ENCODE results near the gene GRK7.

The GRK7 gene

GRCh38 chr3:141737678-141738021, 25.6 kb upstream of the GRK7 start:
- TF ChIP-seq CTCF (conservative IDR thresholded peaks at IDR 0.05; ENCODE audit: low read length), result no peak
- no peak for DNase-seq (ENCODE audit: low read depth)
- H3K4me3 ChIP-seq (ENCODE audit: low read length), result peak overlapping the region; percentile 33

DNA sequence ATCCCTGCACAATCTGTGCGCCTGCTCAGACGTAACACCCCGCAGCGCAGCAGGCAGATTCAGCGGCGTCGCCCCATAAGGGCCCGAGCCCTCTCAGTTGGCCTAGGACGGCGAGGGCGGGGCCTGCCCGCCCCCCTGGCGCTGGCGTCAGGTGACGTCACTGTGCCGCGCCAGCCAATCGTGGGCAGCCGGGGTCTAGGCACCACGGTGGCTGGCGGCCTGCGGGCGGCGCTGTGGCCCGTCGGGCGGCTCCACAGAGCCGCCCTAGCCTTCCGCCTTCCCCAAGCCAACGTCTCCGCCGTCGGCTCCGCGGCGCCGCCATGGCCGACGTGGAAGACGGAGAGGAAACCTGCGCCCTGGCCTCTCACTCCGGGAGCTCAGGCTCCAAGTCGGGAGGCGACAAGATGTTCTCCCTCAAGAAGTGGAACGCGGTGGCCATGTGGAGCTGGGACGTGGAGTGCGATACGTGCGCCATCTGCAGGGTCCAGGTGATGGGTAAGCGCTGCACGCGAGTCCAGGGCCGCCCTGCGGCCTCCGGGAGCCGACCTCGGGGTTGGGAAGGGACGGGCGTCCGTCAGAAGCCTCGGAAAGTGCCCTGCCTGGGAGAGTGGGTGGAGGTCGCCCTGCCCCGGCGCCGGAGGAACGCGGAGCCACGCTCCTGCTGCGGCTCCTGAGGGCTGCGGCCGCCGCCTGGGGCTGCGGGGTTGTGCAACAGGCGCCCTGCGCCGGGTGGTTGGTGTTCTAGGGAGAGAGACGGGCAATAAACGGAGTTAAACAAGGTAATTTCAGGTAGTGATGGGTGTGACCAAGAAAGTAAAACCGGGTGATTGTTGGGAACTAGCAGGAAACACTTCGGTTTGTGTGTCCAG, 25.0 kb upstream of the GRK7 start, which contains the start of gene RNF7:
Gene RNF7, plus strand, starts transcription at position 277 of the 869 bp plus-strand sequence. Its CDS starts 44 bp downstream, at position 321.
- TF ChIP-seq CTCF (conservative IDR thresholded peaks at IDR 0.05; ENCODE audit: low read length), result peak; percentile 43
- peak within 1 kb of the TSS; percentile 92 for H3K4me3 ChIP-seq (ENCODE audit: low read length)
- peak; percentile 94 for DNase-seq (ENCODE audit: low read depth)

DNA sequence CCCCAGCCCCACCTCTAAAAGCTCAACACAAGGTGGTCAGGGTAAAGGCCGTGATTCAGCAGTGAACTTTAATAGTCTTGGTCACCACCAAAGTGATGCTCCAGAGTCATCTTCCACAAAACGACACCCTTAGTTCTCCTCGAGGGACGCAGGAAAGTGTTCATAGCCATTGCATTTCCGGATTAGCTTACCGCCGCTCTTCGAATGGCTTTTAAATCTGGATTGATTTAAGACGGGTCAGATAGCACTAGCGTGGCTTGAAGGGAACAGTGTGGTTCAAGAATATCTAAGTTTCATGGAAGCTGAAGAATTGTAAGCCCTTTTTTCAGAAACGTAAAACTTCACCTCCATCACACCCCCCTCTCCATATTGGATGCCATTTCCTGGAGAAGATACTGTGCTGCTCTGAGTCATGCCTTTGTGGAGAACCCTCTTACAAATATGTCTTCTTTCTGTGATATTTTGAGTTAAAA, 24.3 kb upstream of the GRK7 start:
- TF ChIP-seq CTCF (conservative IDR thresholded peaks at IDR 0.05; ENCODE audit: low read length), result no peak
- DNase-seq (ENCODE audit: low read depth), result peak; percentile 53
- H3K4me3 ChIP-seq (ENCODE audit: low read length), result peak overlapping the region; percentile 92

DNA sequence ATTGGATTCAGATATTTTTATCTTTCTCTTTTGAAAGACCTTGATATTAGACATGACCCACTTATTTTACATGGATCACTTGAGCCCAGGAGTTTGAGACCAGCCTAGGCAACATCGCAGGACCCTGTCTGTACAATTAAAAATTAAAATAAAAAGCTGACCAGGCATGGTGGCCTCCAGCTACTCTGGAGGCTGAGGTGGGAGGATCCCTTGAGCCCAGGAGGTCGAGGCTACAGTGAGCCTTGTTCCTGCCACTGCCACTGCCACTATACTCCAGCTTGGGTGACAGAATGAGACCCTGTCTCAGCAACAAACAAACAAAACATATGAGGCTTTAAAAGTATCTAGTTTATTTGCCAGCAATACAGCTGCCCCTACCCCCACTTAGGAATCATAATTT, 23.5 kb upstream of the GRK7 start:
- H3K4me3 ChIP-seq (ENCODE audit: low read length), result peak overlapping the region; percentile 92
- DNase-seq (ENCODE audit: low read depth), result no peak
- TF ChIP-seq CTCF (conservative IDR thresholded peaks at IDR 0.05; ENCODE audit: low read length), result no peak

DNA sequence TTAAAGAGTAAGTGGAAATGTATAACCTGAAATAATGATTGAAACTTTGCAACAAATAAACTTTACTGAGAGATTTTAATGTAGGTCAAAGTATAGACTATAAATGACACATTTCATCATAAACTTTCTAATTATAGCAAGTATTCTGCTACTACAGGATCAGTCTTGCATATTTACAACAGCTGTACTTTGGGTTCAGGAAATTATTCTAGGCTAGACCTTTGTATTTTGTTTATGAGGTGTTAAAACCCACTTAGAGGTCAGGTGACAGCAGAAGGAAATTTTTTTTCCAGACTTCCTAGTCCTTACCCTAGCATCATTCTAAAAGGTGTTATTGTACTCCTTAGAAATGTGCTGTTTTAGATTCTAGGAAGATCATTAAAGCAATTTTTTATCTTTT, 22.9 kb upstream of the GRK7 start:
- no peak for TF ChIP-seq CTCF (conservative IDR thresholded peaks at IDR 0.05; ENCODE audit: low read length)
- H3K4me3 ChIP-seq (ENCODE audit: low read length), result no peak overlapping the region
- no peak for DNase-seq (ENCODE audit: low read depth)

DNA sequence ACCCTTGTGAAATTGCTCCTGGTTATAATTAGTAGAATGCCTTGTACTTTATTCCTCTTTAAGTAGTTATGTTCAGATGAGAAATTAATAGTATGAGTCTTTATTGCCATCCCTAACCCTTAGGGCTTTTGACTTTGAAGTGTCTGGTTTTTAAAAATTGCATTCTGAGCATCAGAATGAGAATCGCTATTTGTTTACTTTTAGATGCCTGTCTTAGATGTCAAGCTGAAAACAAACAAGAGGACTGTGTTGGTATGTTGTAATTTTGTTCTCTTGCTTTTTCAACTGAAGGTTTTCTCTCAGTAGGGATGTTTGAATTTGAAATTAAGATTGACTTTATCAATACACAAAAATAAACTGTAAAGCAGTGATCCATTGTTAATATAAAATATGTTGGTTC, 19.9 kb upstream of the GRK7 start:
- no peak overlapping the region for H3K4me3 ChIP-seq (ENCODE audit: low read length)
- DNase-seq (ENCODE audit: low read depth), result no peak
- TF ChIP-seq CTCF (conservative IDR thresholded peaks at IDR 0.05; ENCODE audit: low read length), result no peak

- TF ChIP-seq CTCF (conservative IDR thresholded peaks at IDR 0.05; ENCODE audit: low read length), result no peak
- no peak for DNase-seq (ENCODE audit: low read depth)
- H3K4me3 ChIP-seq (ENCODE audit: low read length), result no peak overlapping the region
Observed at GRCh38 chr3:141746962-141747361, 16.2 kb upstream of the GRK7 start.

Data from AG10803 (cell line).